Measurements from ENCODE around the gene USH1G. TPM values are rescaled to one million over a fixed set of nuclear protein-coding genes. Genes with fewer than 3 reads are reported as not detected.

USH1G gene
- total and polyA plus RNA-seq, 2 of the 13 experiments (the other 11 are each of a cell fraction or from before 2014, with no cell fraction given): 0.04 TPM; not detected in 1

DNA sequence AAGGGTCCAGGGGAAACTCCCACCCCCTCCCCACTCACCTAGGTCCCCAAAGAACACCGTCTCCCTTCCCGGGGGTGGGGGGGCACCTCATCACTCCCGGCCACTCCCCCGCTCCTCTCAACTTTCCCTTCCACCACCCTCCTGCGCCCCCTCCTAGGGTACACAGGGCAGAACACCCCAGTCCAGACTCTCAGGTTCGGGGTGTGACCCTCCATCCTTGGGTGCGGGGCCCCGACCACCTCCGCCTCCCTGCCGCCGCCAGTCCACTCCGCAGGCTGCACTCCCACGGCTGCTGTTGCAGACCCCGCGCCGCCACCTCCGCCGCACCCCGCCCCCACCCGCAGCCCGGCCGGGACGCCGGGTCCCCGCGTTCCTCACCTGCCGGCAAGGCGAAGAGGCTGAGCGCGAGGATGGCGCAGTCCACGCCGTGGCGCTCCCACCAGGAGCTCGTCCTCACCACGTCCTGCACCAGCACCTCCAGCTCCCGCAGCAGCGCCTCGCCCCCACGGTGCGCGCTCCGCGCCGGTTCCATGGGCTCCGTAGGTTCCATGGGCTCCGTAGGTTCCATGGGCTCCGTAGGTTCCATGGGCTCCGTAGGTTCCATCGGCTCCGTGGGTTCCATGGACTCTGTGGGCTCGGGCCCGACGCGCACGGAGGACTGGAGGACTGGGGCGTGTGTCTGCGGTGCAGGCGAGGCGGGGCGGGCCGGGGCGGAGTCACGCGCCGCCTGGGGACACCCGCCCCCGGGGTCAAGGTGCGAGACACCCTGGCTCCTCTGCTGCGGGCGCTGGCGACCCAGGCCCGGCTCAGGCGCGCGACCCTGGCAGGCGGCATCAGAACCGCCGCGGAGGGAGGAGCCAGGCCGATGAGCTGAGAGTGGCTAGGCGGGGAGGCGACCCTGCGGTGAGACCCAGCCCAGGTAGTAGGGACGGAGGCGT, 29.8 kb downstream of the USH1G start, which contains the start of gene FADS6 (continued):
- TF ChIP-seq DR1 (CRISPR knock-in tag; IDR thresholded peaks at IDR 0.05) (0 out of 2 replicates have a peak, but pooled peaks have one; percentile 41), LBX2 (CRISPR knock-in tag; IDR thresholded peaks at IDR 0.05; ENCODE audit: borderline replicate concordance) (peak; percentile 19; the same call in 1 of the 2 replicates), SPEN (CRISPR knock-in tag; IDR thresholded peaks at IDR 0.05; ENCODE audit: low read depth) (peak; percentile 49; the same call in 1 of the 2 replicates), ZFY (CRISPR knock-in tag; IDR thresholded peaks at IDR 0.05) (peak; percentile 36; the same call in 1 of the 2 replicates), POLR2A (IDR thresholded peaks at IDR 0.05; ENCODE audit: insufficient read depth in 1 of 2, low read depth in 2 of 2, low read length in 2 of 2) (no peak), IKZF4 (CRISPR knock-in tag; IDR thresholded peaks at IDR 0.05; ENCODE audit: borderline replicate concordance, low read depth, not compliant biosample characterization) (peak; percentile 60), TMF1 (CRISPR knock-in tag; IDR thresholded peaks at IDR 0.05; ENCODE audit: low read depth) (0 out of 2 replicates have a peak, but pooled peaks have one; percentile 55), HOXA3 (CRISPR knock-in tag; IDR thresholded peaks at IDR 0.05) (peak; percentile 45; the same call in 1 of the 2 replicates), ZHX1 (CRISPR knock-in tag; IDR thresholded peaks at IDR 0.05; ENCODE audit: low read depth) (peak; percentile 62; the same call in 1 of the 2 replicates), ZNF737 (CRISPR knock-in tag; IDR thresholded peaks at IDR 0.05; ENCODE audit: borderline replicate concordance) (no peak)
- TF ChIP-seq, protein P1, sequence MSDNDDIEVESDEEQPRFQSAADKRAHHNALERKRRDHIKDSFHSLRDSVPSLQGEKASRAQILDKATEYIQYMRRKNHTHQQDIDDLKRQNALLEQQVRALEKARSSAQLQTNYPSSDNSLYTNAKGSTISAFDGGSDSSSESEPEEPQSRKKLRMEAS (IDR thresholded peaks at IDR 0.05): 0 out of 2 replicates have a peak, but pooled peaks have one; percentile 35
- TF ChIP-seq, protein P2, sequence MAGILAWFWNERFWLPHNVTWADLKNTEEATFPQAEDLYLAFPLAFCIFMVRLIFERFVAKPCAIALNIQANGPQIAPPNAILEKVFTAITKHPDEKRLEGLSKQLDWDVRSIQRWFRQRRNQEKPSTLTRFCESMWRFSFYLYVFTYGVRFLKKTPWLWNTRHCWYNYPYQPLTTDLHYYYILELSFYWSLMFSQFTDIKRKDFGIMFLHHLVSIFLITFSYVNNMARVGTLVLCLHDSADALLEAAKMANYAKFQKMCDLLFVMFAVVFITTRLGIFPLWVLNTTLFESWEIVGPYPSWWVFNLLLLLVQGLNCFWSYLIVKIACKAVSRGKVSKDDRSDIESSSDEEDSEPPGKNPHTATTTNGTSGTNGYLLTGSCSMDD (CRISPR knock-in tag; IDR thresholded peaks at IDR 0.05): no peak
- TF ChIP-seq, protein P3, sequence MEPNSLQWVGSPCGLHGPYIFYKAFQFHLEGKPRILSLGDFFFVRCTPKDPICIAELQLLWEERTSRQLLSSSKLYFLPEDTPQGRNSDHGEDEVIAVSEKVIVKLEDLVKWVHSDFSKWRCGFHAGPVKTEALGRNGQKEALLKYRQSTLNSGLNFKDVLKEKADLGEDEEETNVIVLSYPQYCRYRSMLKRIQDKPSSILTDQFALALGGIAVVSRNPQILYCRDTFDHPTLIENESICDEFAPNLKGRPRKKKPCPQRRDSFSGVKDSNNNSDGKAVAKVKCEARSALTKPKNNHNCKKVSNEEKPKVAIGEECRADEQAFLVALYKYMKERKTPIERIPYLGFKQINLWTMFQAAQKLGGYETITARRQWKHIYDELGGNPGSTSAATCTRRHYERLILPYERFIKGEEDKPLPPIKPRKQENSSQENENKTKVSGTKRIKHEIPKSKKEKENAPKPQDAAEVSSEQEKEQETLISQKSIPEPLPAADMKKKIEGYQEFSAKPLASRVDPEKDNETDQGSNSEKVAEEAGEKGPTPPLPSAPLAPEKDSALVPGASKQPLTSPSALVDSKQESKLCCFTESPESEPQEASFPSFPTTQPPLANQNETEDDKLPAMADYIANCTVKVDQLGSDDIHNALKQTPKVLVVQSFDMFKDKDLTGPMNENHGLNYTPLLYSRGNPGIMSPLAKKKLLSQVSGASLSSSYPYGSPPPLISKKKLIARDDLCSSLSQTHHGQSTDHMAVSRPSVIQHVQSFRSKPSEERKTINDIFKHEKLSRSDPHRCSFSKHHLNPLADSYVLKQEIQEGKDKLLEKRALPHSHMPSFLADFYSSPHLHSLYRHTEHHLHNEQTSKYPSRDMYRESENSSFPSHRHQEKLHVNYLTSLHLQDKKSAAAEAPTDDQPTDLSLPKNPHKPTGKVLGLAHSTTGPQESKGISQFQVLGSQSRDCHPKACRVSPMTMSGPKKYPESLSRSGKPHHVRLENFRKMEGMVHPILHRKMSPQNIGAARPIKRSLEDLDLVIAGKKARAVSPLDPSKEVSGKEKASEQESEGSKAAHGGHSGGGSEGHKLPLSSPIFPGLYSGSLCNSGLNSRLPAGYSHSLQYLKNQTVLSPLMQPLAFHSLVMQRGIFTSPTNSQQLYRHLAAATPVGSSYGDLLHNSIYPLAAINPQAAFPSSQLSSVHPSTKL (CRISPR knock-in tag; IDR thresholded peaks at IDR 0.05): 0 out of 2 replicates have a peak, but pooled peaks have one; percentile 17
- TF ChIP-seq, protein P4, sequence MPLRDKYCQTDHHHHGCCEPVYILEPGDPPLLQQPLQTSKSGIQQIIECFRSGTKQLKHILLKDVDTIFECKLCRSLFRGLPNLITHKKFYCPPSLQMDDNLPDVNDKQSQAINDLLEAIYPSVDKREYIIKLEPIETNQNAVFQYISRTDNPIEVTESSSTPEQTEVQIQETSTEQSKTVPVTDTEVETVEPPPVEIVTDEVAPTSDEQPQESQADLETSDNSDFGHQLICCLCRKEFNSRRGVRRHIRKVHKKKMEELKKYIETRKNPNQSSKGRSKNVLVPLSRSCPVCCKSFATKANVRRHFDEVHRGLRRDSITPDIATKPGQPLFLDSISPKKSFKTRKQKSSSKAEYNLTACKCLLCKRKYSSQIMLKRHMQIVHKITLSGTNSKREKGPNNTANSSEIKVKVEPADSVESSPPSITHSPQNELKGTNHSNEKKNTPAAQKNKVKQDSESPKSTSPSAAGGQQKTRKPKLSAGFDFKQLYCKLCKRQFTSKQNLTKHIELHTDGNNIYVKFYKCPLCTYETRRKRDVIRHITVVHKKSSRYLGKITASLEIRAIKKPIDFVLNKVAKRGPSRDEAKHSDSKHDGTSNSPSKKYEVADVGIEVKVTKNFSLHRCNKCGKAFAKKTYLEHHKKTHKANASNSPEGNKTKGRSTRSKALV (CRISPR knock-in tag; IDR thresholded peaks at IDR 0.05): 0 out of 2 replicates have a peak, but pooled peaks have one; percentile 39

All from HepG2 (cell line).